Astrocyte (in vitro differentiated cells and primary cell): ENCODE data around the gene C2orf68. TPM values are rescaled to one million over a fixed set of nuclear protein-coding genes. Genes with fewer than 3 reads are reported as not detected.
"Not testable (repeated sequence)": the region's sequence is repeated elsewhere in the genome, so short reads cannot be mapped to it uniquely, and the experiment has no call there.

Experiments used
- DNase-seq: peaks from one replicate; pipeline ENCODE4 v3.0.0-alpha.2; 2010; ENCODE audit warnings: low read depth
- FAIRE-seq: peaks from 2 replicates; lab custom pipeline; 2011; peaks lifted over from hg19 to GRCh38; lab: Jason Lieb, UNC
- H2AFZ ChIP-seq: 2 replicates; pipeline ENCODE4 v1.6.0; 2012; ENCODE audit warnings: low read depth, low read length, inconsistent platforms
- H3K27ac ChIP-seq: 2 replicates; pipeline ENCODE4 v1.5.1; 2011; ENCODE audit warnings: low read depth, low read length, inconsistent platforms
- H3K27me3 ChIP-seq: 2 replicates; pipeline ENCODE4 v1.6.0; 2011; ENCODE audit warnings: low read length, inconsistent platforms; ENCODE audit not compliant: insufficient read depth
- H3K36me3 ChIP-seq: 2 replicates; pipeline ENCODE4 v1.5.1; 2011; ENCODE audit warnings: low read length, inconsistent platforms; ENCODE audit not compliant: insufficient read depth
- H3K4me1 ChIP-seq: 2 replicates; pipeline ENCODE4 v1.5.1; 2011; ENCODE audit warnings: low read length, inconsistent platforms; ENCODE audit not compliant: insufficient read depth
- H3K4me2 ChIP-seq: 2 replicates; pipeline ENCODE4 v1.6.0; 2012; ENCODE audit warnings: low read length, inconsistent platforms
- H3K4me3 ChIP-seq: 2 replicates; pipeline ENCODE4 v1.5.1; 2011; ENCODE audit warnings: low read depth, mild to moderate bottlenecking, low read length, inconsistent platforms; ENCODE audit not compliant: insufficient read depth
- H3K79me2 ChIP-seq: 2 replicates; pipeline ENCODE4 v1.6.0; 2012; ENCODE audit warnings: mild to moderate bottlenecking, low read length, inconsistent platforms; ENCODE audit not compliant: insufficient read depth
- H3K9ac ChIP-seq: 2 replicates; pipeline ENCODE4 v1.6.0; 2012; ENCODE audit warnings: mild to moderate bottlenecking, low read length, inconsistent platforms
- H3K9me3 ChIP-seq: 2 replicates; pipeline ENCODE4 v1.5.1; 2012; ENCODE audit warnings: low read depth, mild to moderate bottlenecking, low read length, inconsistent platforms; ENCODE audit not compliant: insufficient read depth
- H4K20me1 ChIP-seq: 2 replicates; pipeline ENCODE4 v1.6.0; 2012; ENCODE audit warnings: low read length, inconsistent platforms; ENCODE audit not compliant: insufficient read depth
- H3K27ac Mint-ChIP-seq: one replicate; pipeline ENCODE4 v1.8.0; 2021; ENCODE audit warnings: mild to moderate bottlenecking, mixed read lengths; ENCODE audit not compliant: unreplicated experiment
- H3K27me3 Mint-ChIP-seq: one replicate; pipeline ENCODE4 v1.8.0; 2021; ENCODE audit warnings: low read depth, mixed read lengths; ENCODE audit not compliant: unreplicated experiment
- H3K36me3 Mint-ChIP-seq: one replicate; pipeline ENCODE4 v1.8.0; 2021; ENCODE audit warnings: low read depth, mixed read lengths; ENCODE audit not compliant: unreplicated experiment
- H3K4me1 Mint-ChIP-seq: one replicate; pipeline ENCODE4 v1.8.0; 2021; ENCODE audit warnings: low read depth, mixed read lengths; ENCODE audit not compliant: unreplicated experiment
- H3K4me3 Mint-ChIP-seq: one replicate; pipeline ENCODE4 v1.8.0; 2021; ENCODE audit warnings: mild to moderate bottlenecking, moderate library complexity, mixed read lengths; ENCODE audit not compliant: unreplicated experiment
- H3K9me3 Mint-ChIP-seq: one replicate; pipeline ENCODE4 v1.8.0; 2021; ENCODE audit warnings: mild to moderate bottlenecking, mixed read lengths; ENCODE audit not compliant: unreplicated experiment
- CTCF ChIP-seq: IDR thresholded peaks from 2 replicates; pipeline ENCODE4 v1.5.1; 2011; ENCODE audit warnings: low read depth, mild to moderate bottlenecking, inconsistent platforms, low read length, moderate library complexity; ENCODE audit not compliant: insufficient read depth
- EZH2 ChIP-seq: IDR thresholded peaks from 2 replicates; pipeline ENCODE4 v1.6.1; 2012; ENCODE audit warnings: mild to moderate bottlenecking, low read length, inconsistent platforms; ENCODE audit not compliant: insufficient read depth
- total RNA-seq: library from RNA; stranded (reverse); gene quantifications from 2 replicates; pipeline ENCODE4 v1.2.1, GENCODE V29; 2021

C2orf68 gene
- total RNA-seq, 1 donor from 2014 or later, result 17.8 TPM

GRCh38 chr2:85560812-85561279 lies 51.0 kb downstream of the C2orf68 start:
- H3K4me3 Mint-ChIP-seq, result peak overlapping the region; percentile 96

GRCh38 chr2:85560403-85560726 lies 51.5 kb downstream of the C2orf68 start:
- Histone ChIP-seq H4K20me1 (peaks cover 30% of the 10 kb centered on the region), H3K9ac (peak overlapping the region; percentile 87), H3K36me3 (peaks cover 13% of the 10 kb centered on the region), H3K79me2 (peaks cover 45% of the 10 kb centered on the region), H3K4me2 (peak overlapping the region; percentile 90), H2AFZ (peak overlapping the region; percentile 93), H3K4me3 (peak overlapping the region; percentile 79)
- H3K27ac Mint-ChIP-seq, H3K36me3 Mint-ChIP-seq, H3K4me1 ChIP-seq, H3K9me3 ChIP-seq, H3K27me3 Mint-ChIP-seq, DNase-seq, H3K27me3 ChIP-seq, H3K27ac ChIP-seq, FAIRE-seq, H3K9me3 Mint-ChIP-seq: not testable (repeated sequence)
- H3K4me1 Mint-ChIP-seq, result peaks cover 12% of the 10 kb centered on the region
- H3K4me3 Mint-ChIP-seq, result peak overlapping the region; percentile 96

More at GRCh38 chr2:85560812-85561279, 51.0 kb downstream of the C2orf68 start:
- TF ChIP-seq EZH2 (no peak), CTCF (no peak)
- Histone ChIP-seq H3K79me2 (peaks cover 45% of the 10 kb centered on the region), H2AFZ (peak overlapping the region; percentile 93), H4K20me1 (peaks cover 28% of the 10 kb centered on the region), H3K9ac (peak overlapping the region; percentile 87), H3K9me3 (no peaks in the 10 kb centered on the region), H3K4me1 (peaks cover 9% of the 10 kb centered on the region), H3K27ac (peak overlapping the region; percentile 22), H3K4me2 (peak overlapping the region; percentile 90), H3K27me3 (no peaks in the 10 kb centered on the region), H3K4me3 (peak overlapping the region; percentile 79), H3K36me3 (peaks cover 10% of the 10 kb centered on the region)
- Mint-ChIP-seq H3K27me3 (no peaks in the 10 kb centered on the region), H3K36me3 (no peaks in the 10 kb centered on the region), H3K4me1 (peaks cover 12% of the 10 kb centered on the region), H3K27ac (peak overlapping the region; percentile 81), H3K9me3 (no peaks in the 10 kb centered on the region)
- DNase-seq (no peak), FAIRE-seq (no peak)

- FAIRE-seq, result no peak
- peaks cover 7% of the 10 kb centered on the region for H3K4me1 Mint-ChIP-seq
Observed at GRCh38 chr2:85558160-85558559, 53.7 kb downstream of the C2orf68 start.

More at GRCh38 chr2:85558160-85558559, 53.7 kb downstream of the C2orf68 start:
- no peak for DNase-seq
- H3K27me3 ChIP-seq, result no peaks in the 10 kb centered on the region
- peaks cover 30% of the 10 kb centered on the region for H4K20me1 ChIP-seq
- H3K27ac ChIP-seq, result no peak overlapping the region
- H3K79me2 ChIP-seq, result peaks cover 45% of the 10 kb centered on the region
- TF ChIP-seq CTCF (no peak), EZH2 (no peak)
- H3K4me2 ChIP-seq, result no peak overlapping the region
- H3K36me3 ChIP-seq, result peaks cover 26% of the 10 kb centered on the region
- peaks cover 9% of the 10 kb centered on the region for H3K4me1 ChIP-seq
- H3K4me3 ChIP-seq, result no peak overlapping the region
- Mint-ChIP-seq H3K27ac (no peak overlapping the region), H3K9me3 (no peaks in the 10 kb centered on the region), H3K27me3 (no peaks in the 10 kb centered on the region), H3K4me3 (no peak overlapping the region), H3K36me3 (peaks cover 7% of the 10 kb centered on the region)
- no peak overlapping the region for H2AFZ ChIP-seq
- no peaks in the 10 kb centered on the region for H3K9me3 ChIP-seq
- no peak overlapping the region for H3K9ac ChIP-seq
